ENCODE results near the gene NT5DC2. TPM values are rescaled to one million over a fixed set of nuclear protein-coding genes. Genes with fewer than 3 reads are reported as not detected.

The NT5DC2 gene
- total RNA-seq, 2 donors from 2014 or later = 12.5 to 49.1 TPM

- Histone ChIP-seq H3K9ac (ENCODE audit: low read depth in 2 of 2, low read length in 2 of 2) (peak overlapping the region in 1 of 2 donors; percentile 2), H3K4me1 (no peaks in the 10 kb centered on the region), H3K27ac (no peak overlapping the region), H3K4me3 (no peak overlapping the region), H3K27me3 (no peaks in the 10 kb centered on the region), H3K36me3 (no peaks in the 10 kb centered on the region), H3K9me3 (no peaks in the 10 kb centered on the region)
- intact Hi-C loops (cut with DNase I) = no loop called here
- no peak for DNase-seq
- TF ChIP-seq, protein P1, sequence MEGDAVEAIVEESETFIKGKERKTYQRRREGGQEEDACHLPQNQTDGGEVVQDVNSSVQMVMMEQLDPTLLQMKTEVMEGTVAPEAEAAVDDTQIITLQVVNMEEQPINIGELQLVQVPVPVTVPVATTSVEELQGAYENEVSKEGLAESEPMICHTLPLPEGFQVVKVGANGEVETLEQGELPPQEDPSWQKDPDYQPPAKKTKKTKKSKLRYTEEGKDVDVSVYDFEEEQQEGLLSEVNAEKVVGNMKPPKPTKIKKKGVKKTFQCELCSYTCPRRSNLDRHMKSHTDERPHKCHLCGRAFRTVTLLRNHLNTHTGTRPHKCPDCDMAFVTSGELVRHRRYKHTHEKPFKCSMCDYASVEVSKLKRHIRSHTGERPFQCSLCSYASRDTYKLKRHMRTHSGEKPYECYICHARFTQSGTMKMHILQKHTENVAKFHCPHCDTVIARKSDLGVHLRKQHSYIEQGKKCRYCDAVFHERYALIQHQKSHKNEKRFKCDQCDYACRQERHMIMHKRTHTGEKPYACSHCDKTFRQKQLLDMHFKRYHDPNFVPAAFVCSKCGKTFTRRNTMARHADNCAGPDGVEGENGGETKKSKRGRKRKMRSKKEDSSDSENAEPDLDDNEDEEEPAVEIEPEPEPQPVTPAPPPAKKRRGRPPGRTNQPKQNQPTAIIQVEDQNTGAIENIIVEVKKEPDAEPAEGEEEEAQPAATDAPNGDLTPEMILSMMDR (IDR thresholded peaks at IDR 0.05) = no peak
These were observed 19.1 kb downstream of the NT5DC2 start for GRCh38 chr3:52514576-52514975.

DNA sequence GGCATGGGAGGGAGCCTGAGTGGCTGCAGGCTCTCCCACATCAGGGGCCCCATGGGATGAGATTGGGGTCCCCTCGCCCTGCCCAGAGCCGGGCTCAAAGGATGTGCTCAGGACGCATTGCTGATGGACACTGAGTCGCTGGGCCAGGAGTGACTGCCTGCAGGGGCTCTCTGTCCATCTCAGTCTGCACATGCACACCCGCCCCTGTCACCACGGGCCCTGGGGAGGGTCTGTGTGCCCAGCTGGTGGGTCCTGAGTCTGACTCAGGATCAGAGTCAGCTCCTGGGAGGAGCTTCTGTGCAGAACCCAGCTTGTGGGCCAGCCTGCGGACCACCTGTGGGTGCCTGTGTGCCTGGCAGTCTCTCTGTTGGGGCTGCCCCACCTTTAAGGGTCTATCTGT, 20.4 kb downstream of the NT5DC2 start:
- DNase-seq = no peak
- no peaks in the 10 kb centered on the region for H3K4me1 ChIP-seq
- H3K4me3 ChIP-seq = no peak overlapping the region
- no peaks in the 10 kb centered on the region for H3K27me3 ChIP-seq
- TF ChIP-seq, protein P1 (IDR thresholded peaks at IDR 0.05) = no peak
- H3K36me3 ChIP-seq = no peaks in the 10 kb centered on the region
- no peak overlapping the region for H3K9ac ChIP-seq (ENCODE audit: low read depth in 2 of 2, low read length in 2 of 2)
- H3K9me3 ChIP-seq = no peaks in the 10 kb centered on the region
- intact Hi-C loops (cut with DNase I) = no loop called here
- H3K27ac ChIP-seq = no peak overlapping the region

- Histone ChIP-seq H3K36me3 (no peaks in the 10 kb centered on the region), H3K27ac (no peak overlapping the region), H3K9ac (ENCODE audit: low read depth in 2 of 2, low read length in 2 of 2) (no peak overlapping the region), H3K4me3 (no peak overlapping the region), H3K9me3 (no peaks in the 10 kb centered on the region), H3K4me1 (no peaks in the 10 kb centered on the region), H3K27me3 (no peaks in the 10 kb centered on the region)
- DNase-seq = no peak
- intact Hi-C loops (cut with DNase I) = no loop called here
- TF ChIP-seq, protein P1 (IDR thresholded peaks at IDR 0.05) = no peak
These were observed 20.9 kb downstream of the NT5DC2 start for GRCh38 chr3:52512727-52513126.

- no peak for DNase-seq
- H3K27me3 ChIP-seq = no peaks in the 10 kb centered on the region
- no peaks in the 10 kb centered on the region for H3K9me3 ChIP-seq
- H3K4me3 ChIP-seq = no peak overlapping the region
- H3K9ac ChIP-seq (ENCODE audit: low read depth in 2 of 2, low read length in 2 of 2) = no peak overlapping the region
- TF ChIP-seq, protein P1 (IDR thresholded peaks at IDR 0.05) = no peak
- H3K27ac ChIP-seq = no peak overlapping the region
- intact Hi-C loops (cut with DNase I) = no loop called here
- no peaks in the 10 kb centered on the region for H3K36me3 ChIP-seq
- H3K4me1 ChIP-seq = no peaks in the 10 kb centered on the region
These were observed 21.6 kb downstream of the NT5DC2 start for GRCh38 chr3:52512105-52512504.

- TF ChIP-seq, protein P1 (IDR thresholded peaks at IDR 0.05) = no peak
- Histone ChIP-seq H3K9ac (ENCODE audit: low read depth in 2 of 2, low read length in 2 of 2) (no peak overlapping the region), H3K4me3 (no peak overlapping the region), H3K27me3 (no peaks in the 10 kb centered on the region), H3K36me3 (no peaks in the 10 kb centered on the region), H3K27ac (no peak overlapping the region), H3K9me3 (no peaks in the 10 kb centered on the region), H3K4me1 (no peaks in the 10 kb centered on the region)
- intact Hi-C loops (cut with DNase I) = no loop called here
- DNase-seq = no peak
These were observed 22.1 kb downstream of the NT5DC2 start for GRCh38 chr3:52511509-52511908.
